ENCODE data around the gene SPATA31C1.

DNA sequence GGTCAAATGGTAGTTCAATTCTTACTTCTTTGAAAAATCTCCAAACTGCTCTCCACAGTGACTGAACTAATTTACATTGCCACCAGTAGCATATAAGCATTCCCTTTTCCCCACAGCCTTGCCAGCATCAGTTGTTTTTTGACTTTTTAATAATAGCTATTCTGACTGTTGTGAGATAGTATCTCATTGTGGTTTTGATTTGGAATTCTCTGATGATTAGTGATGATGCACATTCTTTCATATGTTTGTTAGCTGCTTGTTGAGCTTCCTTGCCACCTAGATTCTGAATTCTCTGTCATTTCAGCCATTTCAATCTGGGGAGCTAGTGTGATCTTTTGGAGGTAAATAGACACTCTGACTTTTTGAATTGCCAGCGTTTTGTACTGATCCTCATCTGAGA, 32.5 kb downstream of the SPATA31C1 start:
- TF ChIP-seq POLR2AphosphoS5 (IDR thresholded peaks at IDR 0.05; ENCODE audit: low read depth, low read length) (no peak), ZFX (IDR thresholded peaks at IDR 0.05) (no peak)
- TF ChIP-seq, protein P1, sequence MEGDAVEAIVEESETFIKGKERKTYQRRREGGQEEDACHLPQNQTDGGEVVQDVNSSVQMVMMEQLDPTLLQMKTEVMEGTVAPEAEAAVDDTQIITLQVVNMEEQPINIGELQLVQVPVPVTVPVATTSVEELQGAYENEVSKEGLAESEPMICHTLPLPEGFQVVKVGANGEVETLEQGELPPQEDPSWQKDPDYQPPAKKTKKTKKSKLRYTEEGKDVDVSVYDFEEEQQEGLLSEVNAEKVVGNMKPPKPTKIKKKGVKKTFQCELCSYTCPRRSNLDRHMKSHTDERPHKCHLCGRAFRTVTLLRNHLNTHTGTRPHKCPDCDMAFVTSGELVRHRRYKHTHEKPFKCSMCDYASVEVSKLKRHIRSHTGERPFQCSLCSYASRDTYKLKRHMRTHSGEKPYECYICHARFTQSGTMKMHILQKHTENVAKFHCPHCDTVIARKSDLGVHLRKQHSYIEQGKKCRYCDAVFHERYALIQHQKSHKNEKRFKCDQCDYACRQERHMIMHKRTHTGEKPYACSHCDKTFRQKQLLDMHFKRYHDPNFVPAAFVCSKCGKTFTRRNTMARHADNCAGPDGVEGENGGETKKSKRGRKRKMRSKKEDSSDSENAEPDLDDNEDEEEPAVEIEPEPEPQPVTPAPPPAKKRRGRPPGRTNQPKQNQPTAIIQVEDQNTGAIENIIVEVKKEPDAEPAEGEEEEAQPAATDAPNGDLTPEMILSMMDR (IDR thresholded peaks at IDR 0.05 in 2 of 3, conservative IDR thresholded peaks at IDR 0.05 in 1 of 3; ENCODE audit: borderline replicate concordance in 1 of 3, insufficient read depth in 1 of 3, low read depth in 2 of 3, low read length in 2 of 3) = no peak

Measured in HCT116 (cell line).